HG02884 (cell line): ENCODE results near the gene CHDH.

Source experiments
- ATAC-seq: cut with Tn5 transposase; IDR thresholded peaks from one replicate; pipeline ENCODE4 v1.9.1; 2021; ENCODE audit warnings: mild to moderate bottlenecking, moderate library complexity; ENCODE audit not compliant: unreplicated experiment

Gene CHDH

DNA sequence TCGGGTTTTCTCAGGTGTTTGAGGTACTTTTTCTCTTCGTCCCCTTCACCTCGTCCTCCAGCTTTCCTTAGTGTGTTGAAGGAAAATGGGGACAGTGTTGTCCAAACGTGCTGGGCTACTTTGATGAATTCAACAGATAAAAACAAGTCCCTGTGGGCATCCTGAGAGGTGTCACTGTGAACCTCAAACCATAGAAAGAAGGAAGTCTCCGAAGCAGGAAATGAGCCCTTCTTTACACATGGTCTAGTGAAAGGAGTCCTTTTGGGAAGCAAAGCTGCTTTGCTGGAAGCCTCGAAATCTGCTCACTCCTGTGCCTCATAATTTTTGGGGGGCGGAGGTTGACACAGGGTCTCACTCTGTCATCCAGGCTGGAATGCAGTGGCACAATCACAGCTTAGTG is 10.7 kb upstream of the CHDH start:
- no peak for ATAC-seq

DNA sequence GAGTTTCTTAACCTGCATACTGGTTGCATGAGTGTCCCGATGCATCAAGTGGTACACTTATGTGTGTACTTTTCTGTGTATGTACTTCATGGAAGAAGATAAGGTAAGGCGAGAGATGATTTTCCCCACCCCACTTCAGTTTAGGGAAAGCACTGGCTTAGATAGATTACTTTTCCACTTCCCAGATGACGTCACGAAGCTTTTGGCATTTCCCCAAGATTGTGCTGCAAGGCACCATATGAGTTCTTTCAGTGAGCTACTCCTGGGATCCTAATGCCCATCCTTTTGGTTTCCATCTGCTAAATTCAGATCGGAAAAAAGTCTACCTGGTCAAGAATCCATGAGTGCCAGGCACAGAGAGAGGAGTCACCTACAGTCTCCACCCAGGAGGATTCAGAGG is 4.7 kb upstream of the CHDH start:
- no peak for ATAC-seq

DNA sequence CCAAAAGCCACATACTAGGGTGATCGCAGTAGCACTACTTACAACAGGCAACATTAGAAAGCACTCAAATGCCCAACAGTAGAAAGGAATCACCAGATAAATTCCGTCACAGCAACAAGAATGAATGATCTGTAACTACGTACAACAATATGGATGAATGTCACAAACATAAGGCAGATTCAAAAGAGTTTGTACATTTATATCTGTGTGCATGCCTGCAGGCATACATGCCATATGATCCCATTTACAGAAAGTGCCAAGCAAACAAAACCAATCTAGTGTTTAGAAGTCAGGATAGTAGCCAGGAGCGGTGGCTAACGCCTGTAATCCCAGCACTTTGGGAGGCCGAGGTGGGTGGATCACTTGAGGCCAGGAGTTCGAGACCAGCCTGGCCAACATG is 3.7 kb upstream of the CHDH start:
- no peak for ATAC-seq

DNA sequence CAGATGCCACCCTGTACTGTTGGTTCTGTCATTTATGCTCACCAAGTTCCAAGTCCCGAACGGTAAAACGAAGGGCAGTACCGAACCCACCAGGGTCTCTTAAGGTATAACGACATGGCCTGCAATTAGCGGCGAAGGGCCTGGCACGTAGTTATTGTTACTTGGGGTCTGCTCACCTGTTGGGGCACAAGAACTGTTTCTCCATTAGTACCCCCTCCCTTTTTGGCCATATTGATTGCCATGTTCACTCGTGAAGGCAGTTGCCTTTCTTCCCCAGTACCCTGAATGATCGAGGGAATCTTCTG is 584 bp upstream of the CHDH start:
- ATAC-seq: no peak

DNA sequence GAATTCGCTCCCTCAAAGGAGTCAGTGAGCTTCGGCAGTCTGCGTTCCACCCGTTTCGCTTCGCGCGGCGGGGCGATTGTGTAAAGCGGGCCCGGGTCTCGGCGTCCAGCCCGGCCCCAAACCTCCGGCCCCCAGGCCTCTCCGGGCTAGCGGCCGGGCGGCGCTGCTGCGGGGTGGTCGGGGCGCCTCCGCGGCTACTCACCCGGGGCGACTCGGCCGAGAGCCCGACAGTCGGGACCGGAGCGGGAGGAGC is 412 bp downstream of the CHDH start:
- ATAC-seq: no peak

DNA sequence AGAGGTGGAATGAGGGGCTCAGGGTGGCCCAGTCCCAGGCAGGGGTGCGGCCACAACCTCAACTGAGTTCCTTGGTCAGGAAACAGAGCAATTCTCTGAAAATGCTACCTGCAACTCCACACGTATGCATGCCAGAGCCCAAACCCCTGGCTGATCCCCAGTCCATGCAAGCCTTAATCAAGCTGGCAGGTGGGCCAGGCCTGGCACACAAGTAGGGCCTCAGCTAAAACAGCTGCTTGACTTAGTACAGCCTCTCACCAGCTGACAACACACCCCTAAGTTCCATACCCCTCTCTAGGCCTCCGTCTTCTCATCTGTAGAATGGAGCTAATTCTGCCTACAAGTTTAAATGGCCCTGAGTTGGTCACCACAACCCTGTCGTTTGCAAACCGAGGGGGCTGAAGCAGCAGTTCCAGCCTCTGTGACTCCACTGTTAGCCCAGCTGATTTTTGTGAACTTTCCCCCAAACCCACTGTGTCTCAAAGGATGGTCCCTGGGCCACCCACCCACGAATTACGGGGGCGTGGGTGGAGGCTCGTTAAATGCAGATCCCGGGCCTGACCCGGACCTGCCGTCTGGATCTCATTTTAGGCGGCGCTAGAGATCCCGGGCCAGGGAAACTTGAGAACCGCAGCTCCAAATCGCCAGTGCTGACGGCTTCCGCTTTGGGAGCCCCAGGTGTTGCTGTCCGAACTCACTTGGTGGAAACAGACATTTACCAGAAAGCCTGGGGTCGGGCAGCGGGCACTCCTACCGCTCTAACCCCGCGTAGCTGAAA is 927 bp downstream of the CHDH start:
- peak; percentile 13 for ATAC-seq

DNA sequence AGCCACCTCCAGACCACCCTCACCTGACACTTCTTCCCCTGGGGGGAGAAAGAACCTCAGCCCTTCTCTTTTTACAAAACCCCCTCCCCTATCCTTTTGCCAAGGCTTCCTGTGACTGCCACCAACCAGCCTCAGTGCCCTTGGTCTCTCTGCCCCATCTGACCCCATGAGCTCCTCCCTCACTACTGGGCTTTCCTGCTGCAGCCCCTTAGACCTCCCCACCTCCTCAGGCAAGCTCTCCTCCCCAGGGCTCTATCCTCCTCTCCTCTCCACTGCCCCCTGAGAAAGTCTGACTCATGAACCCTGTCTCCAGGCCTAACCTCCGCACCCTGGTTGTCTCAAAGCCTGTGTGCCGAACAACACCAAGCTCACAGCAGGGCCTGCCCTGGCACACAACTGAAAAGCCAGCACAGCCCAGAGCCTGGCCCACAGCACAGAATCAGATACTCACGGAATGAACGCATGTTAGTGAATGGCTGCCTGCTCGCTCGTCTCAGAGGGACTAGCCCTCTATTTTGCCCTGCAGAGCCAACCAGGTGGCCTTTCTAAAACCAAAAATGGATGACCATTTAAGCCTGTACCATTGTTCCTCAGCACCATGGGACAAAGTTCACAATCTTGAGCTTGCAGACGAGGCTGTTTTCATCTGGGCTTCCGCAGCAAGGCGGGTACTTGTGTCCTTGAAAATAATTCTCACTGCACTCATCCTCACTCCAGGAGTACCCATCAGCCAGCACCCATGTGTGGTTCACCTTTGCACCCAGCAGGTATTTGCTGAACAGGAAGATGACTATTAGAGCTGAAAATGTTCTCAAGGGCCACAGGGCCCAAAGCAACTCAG is 1.7 kb downstream of the CHDH start:
- ATAC-seq: no peak

DNA sequence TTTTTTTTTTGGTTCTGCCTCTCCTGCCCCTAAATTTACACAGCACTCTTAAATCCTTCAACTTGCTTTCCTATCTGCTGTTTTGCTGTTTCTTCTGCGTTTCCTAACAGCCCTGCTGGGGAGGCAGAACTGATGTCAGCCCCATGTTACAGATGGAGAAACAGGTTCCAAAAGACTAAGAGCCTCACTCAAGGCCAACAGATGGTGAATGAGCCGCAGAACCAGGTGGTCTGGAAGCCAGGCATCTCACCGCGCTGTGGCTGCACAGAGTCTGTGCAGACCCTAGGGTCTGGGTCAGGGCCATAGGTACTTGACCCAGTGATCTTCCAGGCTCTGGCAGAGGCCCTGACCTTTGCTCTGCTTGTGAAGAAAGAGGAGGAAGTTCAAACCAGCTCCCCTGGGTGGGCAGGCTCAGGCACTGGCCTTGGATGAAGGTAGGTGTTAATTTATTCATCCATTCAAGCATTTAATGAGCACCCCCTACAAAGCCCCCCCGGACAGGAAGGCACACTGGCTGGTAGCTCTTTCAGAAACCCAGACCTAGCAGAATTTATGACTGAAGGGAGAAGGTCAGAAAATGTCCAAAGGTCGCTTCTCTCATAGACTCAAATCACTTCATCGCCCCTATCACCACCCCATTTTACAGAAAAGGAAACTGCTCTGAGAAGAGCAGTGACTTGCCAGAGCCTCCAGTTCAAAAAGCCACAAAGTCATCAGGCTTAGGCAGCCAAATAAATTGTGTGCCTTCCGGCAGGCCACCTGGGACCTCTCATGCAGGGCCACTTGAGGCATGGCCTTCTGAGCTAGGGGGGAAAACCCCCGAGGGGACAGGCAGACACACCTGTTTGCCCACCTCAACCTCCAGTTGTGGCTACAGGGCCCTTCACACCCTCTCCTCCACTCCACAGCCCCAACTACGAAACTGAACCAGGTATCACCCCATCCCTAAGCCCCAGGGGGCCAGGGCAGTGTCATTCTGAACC is 2.7 kb downstream of the CHDH start:
- ATAC-seq: no peak

DNA sequence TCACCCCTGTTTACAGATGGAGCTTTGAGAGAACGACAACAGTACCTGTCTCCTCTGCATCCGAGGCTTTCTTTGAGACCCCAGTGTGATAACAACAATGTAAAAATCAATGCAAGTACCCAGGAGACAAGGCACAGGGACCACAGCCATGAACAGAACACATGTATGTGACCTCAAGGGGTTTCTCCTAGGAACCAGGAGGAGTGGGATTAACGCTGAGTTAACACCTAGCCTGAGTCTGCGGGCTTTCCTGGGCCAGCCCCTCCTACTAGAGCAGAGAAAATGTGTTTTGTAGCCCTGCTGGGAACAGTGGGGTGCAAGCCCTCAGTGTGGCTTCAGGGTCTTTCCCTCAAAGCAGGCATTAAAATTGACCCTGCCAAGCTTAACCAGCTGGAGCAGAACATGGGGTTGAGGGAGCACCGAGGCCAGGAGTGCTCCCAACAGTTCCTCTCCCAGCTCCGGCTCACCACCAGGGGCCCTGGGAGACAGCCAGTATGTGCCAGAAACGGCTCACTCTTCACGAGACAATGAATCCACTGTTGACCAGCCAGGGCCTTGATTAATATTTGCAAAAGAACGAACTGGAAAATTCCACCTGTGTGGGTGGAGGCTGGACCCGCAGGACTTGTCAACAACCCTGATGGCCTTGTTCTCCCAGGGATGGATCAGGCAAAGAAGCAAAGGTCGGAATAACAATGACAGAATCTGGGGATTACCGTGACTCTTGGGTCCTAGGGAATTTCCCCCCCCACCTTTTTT is 3.6 kb downstream of the CHDH start:
- no peak for ATAC-seq

DNA sequence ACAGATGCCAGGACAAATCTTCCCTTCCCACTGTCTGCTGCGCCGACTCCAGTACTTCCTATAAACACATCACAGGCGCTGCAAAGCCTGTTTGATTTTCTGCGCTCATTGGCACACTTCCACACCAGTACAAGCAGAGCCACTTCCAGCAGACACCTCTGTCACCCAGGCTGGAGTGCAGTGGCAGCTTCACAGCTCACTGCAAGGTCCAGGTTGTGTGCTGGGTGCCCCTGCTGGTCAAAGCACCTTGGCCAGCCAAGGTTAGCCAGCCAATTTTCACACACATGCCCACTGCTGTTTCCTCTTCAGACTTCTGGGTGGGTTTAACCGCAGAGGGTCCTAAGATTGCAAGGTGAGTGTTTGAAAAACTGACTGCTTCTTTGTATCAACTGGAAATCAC is 4.9 kb downstream of the CHDH start:
- no peak for ATAC-seq

DNA sequence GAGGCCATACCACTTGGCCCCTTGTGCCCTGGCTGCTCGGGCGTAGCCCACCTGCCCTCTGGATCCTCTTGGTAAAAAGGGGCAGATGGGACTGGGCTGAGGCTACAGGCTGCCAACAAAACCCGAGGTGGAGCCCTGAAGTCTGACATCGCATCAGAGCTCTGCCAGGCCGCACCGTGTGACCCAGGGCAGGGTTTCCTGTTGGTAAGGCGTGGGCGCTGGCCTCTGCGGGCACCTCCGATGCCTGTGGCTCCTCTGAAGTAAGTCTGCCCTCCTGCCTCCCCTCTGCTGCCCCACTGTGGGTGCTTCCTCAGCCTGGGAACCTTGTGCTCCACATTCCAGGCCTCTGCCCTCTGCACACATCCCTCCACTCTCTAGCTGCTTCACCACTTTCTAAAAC is 8.9 kb downstream of the CHDH start:
- ATAC-seq: no peak

DNA sequence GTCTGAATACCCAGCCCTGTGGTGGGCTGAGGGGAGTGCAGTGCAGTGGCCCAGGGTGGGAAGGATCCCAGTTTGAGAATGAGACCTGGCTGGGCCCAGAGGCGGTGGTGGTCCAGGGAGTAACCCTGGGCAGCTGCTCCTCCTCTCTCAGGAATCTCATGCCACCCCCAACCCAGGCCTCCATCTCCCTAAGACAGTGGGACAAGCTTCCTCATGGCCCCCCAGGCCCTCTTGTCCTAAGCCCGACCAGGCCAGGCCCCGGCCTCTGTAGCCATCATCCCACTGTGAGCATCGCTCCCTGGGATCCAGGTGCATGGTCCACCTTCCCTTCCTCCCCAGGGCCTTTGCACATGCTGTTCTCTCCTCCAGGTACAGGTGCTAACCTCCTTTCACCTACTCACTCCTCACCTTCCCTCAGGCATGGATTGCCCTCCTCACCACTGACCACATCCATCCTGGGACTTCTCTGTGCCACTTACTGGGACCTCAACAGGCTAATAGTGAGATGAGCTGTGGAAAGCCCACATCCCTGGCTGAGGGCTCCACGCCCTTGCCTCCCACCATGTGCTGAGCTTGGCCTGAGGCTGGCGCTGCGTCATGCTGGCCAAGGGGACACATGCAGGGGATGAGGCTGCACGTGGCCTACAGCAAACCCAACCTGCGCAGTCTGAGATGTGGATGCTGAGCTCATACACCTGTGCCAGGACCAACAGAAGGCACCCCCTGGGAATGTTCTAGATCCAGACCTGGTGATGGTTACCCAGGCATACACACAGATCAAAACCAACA is 9.9 kb downstream of the CHDH start:
- no peak for ATAC-seq

DNA sequence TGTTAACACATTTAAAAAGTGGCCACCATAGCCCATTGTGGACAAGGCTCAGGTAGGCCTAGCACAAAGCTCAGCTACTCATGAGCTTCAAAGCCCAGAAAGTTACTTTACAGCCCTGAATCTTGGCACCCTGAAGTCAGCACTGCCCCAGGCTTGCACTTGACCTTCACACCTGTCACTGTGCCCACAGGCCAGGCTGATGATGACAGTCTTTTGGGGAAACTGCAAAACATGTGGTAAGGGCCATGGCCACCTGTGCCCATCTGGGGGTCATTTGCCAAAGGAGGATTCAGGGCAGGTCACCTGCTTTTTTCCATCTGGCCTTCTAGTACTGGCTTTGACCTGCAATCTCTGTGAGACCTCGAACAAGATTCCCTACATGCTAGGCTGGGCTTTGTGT is 11.0 kb downstream of the CHDH start:
- ATAC-seq: no peak

DNA sequence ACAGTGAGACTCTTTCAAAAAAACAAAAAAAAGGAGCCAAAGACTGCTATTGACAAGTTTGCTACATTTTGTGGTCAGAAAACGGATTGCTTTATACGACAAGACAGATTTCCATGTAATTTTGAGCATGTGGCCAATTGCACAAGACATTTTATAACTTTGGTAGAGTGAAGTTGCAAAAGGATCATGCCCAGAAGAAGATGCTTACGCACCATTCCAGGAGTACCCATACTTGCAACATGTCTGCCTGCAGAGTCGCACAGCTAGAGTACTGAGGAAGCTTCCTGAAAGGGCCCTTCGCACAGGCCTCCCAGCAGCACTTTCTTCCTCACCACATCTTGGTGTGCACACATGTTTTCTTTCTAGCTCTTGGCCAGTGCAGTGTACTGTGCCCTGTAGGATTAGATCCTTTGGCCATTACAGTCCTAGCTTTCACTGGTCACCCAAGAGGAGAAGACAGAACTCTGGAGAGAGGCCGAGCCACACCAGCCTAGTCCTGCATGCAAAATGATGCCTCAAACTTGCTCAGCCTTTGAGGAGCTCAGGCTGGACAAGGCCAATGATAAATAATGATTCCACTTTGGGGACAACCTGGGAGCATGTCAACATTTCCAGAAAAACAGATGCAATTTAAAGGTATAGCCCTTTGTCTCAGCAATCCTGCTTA is 11.7 kb downstream of the CHDH start:
- ATAC-seq: no peak

DNA sequence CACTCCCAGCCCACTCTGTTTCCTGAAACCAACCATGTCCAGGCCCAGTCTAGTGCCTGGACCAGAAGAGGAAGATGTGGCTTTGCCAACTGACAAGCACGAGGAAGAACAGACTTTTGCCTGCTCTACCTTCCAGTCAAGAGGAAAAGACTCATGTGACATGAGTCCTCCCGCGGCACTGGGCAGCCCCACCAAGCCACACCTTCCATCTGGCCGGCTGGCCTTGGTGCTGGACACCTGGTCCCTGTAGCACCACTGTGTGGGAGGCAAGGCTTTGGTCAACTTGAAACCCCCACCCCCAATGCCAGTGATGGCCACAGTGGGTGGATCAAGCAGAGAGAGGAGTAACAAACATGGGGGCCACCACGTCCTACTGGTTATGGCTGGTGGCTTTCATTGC is 12.5 kb downstream of the CHDH start:
- ATAC-seq: no peak

DNA sequence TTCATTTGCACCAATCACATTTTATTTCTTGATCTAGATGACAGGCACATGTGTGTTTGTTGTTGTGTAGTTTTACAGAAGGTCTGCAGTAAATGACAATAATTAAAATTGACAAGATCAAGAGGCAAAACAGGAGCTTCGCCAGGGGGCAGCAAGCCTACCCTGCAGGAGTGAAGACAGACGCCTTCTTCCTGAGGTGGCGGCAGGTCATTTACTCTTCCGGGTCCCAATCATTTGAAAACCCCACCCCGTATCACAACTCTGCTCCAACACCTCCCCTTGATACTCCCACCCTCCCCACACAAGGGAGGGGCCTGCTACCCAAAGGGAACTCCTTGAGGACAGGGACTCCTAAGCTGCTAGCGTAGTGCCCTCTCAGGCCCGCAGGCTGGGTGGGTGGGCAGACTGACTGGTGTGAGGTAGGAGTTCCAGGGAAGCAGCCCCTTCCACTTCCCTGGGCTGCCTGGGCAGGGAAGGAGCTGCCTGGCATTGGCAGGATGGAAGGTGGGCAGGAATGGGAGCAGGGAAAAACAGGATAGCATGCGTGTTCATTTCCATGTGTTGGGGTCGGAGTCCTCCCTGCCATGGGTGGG is 13.1 kb downstream of the CHDH start:
- ATAC-seq: no peak

DNA sequence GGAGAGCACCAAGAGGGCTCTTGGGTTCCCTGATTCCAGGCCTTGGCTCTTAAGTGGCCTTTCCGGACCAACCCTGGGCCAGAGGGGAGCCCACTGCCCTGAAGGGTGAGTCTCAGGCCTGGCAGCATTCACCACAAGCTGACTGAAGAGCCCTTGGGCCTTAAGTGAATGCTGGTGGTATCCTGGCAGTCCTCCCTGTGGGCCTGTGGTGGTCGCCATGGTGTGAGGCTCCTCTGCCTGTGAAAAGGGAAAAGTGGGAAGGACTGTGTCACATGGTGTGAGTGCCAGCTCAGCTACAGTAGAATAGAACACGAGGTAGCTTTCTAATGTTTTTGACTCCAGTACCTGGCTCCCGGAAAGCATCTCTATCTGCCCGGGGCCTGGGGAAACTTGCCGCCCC is 15.3 kb downstream of the CHDH start:
- no peak for ATAC-seq

DNA sequence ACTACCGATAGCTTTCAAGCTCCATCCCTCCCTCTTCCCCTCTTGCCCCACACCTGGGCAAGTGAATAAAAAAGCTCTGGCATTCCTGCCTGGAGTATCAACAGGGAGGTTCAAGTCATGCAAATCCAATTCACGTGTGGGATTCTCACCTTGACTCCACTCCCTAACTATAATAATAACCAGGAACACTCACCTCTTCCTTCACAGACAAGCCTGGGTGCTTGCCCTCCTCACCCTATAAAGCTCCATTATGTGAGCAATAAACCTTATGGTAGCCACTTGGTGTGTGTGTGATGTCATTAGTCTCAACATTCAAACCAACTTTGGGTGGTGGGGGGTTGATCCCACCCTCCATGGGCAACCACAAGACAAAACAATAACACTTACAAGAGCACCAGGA is 16.6 kb downstream of the CHDH start:
- no peak for ATAC-seq

DNA sequence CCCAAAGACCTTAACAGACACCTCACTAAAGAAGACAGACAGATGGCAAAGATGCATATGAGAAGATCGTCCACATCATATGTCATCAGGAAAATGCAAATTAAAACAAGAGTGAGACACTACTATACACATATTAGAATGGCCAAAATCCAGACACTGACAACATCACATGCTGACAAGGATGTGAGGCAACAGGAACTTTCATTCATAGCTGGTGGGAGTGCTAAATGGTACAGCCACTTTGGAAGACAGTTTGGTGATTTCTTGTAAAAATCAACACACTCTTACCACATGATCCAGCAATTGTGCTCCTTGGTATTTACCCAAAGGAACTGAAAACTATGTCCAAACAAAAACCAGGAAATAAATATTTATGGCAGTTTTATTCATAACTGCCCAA is 17.6 kb downstream of the CHDH start:
- ATAC-seq: no peak
